GM18870 (cell line): ENCODE measurements around the gene UBN1.
"Not testable (repeated sequence)": the region's sequence is repeated elsewhere in the genome, so short reads cannot be mapped to it uniquely, and the experiment has no call there.

Experiments used
- ATAC-seq: cut with Tn5 transposase; IDR thresholded peaks from one replicate; pipeline ENCODE4 v1.9.1; 2021; ENCODE audit warnings: moderate library complexity; ENCODE audit not compliant: unreplicated experiment

Gene UBN1

DNA sequence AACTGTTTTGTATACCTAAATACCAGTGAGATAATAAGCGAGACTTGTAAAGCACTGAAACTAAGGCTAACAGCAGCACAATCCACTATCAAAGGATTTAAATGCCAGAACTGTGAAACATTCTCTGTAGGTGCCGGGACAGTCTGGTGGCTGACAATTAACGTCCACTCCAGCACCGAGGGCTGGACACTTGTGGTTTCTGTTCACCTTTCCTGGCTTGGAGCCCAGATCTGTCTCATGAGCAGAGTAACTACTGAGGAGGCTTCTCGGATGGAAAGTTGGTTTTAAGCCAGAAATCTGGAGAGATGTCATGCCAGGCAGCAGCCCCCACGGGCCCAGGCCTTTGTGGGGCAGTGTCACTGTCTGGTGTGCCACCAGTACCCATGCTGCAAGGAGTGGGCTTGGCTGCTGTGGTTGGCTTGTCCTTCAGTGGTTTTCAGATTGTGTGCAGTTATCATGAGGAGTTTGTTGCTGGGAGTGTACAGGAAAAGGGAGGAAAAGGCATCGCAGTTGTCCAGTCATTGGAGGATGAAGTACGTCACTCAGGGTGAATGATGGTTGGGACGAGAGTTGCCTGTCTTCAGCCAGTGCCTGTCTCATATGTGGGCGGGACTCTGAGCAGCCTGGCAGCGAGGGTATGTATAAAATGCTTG is 35.5 kb downstream of the UBN1 start:
- ATAC-seq, result no peak

GRCh38 chr16:4883501-4883900 is 36.2 kb downstream of the UBN1 start:
- ATAC-seq, result no peak

- ATAC-seq, result no peak
Observed at GRCh38 chr16:4884209-4884608, 36.9 kb downstream of the UBN1 start.

DNA sequence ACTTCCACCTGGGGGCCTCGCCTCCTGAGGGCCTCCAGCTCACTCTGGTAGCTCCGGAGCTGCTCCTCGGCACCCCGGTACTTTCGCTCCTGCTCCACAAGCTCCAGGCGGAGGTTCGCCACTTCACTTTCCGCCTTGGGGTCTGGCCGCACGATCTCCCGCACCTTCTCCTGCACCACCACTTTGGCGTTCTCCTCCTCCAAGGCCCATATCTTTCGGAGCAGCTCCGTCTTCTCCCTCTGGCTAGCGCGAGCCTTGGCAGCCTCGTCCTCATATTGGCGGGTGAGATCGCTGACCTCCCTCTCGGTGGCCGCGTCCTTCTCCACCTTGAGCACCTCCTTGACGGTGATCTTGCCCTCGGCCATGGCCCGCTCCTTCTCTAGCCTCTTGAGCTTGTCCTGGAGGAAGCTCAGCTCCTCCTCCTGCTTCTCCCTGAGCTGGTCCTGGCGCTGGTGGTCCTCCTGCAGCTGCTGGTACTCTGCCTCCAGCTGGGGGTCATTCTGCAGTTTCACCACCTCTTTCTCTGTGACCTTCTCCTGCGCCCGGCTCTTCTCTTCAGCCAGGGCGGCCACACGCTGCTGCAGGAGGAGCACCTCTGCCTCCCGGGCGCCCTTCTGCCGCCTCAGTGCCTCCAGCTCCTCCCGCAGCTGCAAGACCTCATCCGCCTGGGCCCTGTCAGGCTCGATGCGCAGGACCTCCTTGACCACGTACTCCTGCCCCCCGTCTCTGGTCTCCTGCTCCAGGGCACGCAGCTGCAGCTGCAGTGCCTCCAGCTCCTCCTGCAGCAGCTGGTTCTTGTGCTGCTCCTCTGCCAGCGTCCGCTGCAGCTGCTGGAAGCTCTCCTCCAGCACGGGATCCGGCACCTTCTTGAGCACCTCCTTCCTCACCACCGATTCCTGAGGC is 37.9 kb downstream of the UBN1 start:
- no peak for ATAC-seq

DNA sequence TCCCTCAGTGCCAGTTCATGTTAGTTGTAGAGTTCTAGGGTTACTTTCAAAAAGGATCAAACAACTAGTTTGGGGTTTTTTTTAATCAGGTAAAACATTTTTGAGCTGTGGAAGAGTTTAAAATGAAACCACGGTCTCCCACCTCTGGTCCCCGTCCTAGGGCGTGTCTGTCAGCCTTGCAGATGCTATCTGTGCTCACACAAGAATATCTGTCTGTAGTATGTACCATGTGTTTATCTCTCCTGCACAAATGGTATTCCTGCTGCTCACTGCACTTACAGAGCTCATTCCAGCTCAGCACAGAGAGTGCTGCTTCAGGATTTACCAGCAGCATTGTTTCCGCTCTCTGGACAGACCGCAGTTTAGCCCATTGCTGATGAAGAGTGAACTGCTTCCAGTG is 38.9 kb downstream of the UBN1 start:
- ATAC-seq, result no peak

DNA sequence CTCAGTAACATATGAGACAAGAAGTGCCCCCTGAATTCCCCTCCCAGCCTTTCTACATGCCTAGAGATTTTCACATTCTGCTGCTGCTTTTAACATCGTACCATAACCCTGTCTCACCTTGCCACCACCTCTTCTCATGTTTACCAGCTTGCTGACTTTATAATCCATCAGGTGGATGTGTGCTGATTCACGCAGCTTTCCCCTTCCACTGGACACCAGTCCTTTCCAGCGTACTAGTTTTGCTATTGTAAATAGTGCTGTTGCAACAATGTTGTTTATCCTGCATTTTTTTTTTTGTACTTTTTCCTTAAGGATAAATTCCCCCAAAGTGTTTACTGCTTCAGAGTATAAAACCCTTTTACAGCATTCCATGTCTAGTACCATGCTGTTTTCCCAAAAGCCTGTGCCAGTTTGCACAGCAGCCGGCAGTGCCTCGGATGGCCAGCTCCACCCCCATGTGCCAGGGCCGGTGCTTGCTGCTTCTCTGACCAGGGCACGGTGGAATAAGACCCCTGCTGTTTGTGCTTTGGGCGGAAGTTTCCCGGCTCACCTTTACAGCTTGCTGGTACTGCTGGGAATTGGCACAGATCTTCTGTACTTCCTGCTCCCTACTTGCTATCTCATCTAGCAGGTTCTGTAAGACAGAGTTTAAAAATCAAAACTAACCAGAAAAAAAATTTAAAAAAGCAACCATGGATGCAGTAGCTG is 41.3 kb downstream of the UBN1 start:
- no peak for ATAC-seq

DNA sequence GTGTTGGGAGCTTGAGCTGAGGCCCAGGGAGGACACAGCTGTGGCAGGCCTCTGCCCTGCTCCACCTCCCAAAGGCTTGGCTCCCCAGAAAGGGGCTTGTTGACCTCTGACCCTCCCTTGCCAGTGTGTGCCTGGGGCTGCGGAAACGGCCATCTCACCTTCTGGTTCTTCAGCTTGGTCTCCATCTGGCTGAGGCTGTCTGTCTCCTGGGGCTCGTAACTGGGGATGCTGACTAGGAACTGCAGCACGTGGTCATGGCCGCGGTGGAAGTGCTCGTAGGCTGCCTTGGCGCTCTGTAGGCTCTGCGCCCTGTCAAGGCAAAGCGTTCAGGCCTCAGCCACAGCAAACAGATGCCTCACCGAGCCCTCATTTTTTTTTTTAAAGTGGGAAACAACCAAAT is 42.7 kb downstream of the UBN1 start:
- ATAC-seq, result no peak

- no peak for ATAC-seq
Observed at GRCh38 chr16:4890686-4891085, 43.4 kb downstream of the UBN1 start.

DNA sequence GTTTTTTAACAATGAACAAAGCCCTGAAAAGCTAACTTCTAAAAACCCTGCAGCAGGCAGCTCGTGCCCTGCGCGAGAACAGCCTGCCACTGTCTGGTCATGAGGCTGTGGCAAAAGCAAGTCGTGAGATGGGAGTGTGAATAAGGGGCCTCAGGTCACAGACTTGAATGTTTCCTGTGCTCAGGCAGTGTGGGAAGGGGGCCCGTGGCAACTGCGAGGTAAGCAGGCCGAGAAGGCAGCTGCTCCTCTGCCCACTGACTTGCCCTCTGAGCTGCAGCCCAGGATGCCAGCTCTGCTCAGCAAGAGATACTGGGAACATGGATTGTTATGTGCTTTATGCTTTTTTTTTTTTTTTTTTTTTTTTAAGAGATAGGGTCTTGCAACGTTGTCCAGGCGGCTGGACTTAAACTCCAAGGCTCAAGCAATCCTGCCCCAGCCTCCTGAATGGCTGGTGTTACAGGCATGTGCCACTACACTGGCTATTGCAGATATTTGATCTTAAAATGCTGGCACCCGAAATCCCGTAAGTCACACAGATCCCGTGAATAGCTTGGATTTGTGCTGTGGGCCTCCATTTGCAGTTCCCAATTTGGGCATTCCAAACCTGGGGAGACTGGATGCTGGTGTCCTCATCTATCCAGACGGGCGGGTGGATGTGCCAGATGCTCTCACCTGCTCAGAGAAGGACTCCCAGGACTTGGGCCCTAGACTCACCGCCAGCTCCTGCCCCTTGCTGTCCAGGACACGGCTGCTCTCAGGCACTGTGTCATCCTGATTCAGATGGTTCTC is 44.0 kb downstream of the UBN1 start:
- no peak for ATAC-seq

DNA sequence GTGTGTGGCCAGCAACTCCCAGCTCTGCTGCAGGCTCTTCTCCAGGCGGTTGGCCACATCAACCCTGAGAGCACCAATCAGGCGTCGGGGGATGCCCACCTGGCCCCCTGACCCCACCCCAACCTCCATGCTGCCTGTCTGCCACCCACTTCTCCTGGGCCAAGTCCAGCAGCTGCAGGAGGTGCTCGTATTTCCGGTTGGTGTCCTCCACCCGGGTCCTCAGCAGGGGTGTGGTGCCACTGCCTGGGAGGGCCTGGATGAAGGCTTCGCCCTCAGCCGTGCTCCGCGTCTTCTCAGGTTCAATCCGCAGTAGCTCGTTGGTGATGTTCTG is 44.6 kb downstream of the UBN1 start:
- no peak for ATAC-seq

DNA sequence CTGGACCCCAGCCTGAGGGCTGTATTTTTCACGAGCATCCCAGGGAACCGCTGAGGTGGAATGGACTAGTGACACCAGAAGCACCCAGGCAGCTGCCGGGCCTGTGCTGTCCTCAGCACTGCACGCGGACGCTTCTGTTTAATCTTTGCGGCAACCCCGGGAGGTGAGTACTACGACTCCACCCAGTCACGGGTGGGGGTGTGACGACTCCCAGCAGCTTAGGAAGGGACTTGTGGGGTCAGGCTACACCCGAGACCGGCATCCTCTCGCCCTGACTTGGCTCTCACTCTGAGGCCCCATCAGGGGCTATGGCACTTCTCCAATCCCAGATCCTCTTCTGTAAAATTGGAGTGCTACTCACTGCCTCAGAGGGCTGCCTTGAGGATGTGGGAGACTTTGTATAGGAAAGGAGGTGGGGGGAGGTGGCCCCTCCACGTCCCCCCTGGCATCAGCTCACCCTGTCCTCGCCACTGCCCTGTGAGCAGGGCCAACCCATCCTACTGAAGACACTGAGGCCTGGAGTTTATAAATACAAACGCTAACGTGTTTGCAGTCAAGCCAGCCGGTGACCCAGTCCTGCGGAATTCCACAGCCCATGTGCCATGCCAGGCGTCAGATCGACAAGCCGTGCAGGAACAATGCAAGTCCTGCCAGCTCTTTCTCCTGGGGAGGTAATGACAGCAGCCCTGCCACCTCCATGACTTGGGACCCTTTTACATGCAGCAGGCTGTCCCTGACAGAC is 45.3 kb downstream of the UBN1 start:
- no peak for ATAC-seq

GRCh38 chr16:4893103-4893862 is 46.0 kb downstream of the UBN1 start:
- no peak for ATAC-seq

GRCh38 chr16:4894276-4895150 is 47.2 kb downstream of the UBN1 start:
- no peak for ATAC-seq

- no peak for ATAC-seq
Observed at GRCh38 chr16:4895366-4895765, 48.1 kb downstream of the UBN1 start.

DNA sequence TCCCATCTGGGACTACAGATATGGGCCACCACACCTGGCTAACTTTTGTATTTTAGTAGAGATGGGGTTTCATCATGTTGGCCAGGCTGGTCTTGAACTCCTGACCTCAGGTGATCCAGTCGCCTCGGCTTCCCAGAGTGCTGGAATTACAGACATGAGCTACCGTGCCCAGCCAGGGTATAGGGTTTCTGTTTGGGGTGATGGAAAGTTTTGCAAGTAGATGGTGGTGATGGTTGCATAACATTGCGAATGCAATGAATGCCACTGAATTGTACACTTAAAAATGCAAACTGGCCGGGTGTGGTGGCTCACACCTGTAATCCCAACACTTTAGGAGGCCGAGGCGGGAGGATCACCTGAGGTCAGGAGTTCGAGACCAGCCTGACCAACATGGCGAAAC is 49.5 kb downstream of the UBN1 start:
- ATAC-seq, result not testable (repeated sequence)

- no peak for ATAC-seq
Observed at GRCh38 chr16:4897328-4897727, 50.0 kb downstream of the UBN1 start.

DNA sequence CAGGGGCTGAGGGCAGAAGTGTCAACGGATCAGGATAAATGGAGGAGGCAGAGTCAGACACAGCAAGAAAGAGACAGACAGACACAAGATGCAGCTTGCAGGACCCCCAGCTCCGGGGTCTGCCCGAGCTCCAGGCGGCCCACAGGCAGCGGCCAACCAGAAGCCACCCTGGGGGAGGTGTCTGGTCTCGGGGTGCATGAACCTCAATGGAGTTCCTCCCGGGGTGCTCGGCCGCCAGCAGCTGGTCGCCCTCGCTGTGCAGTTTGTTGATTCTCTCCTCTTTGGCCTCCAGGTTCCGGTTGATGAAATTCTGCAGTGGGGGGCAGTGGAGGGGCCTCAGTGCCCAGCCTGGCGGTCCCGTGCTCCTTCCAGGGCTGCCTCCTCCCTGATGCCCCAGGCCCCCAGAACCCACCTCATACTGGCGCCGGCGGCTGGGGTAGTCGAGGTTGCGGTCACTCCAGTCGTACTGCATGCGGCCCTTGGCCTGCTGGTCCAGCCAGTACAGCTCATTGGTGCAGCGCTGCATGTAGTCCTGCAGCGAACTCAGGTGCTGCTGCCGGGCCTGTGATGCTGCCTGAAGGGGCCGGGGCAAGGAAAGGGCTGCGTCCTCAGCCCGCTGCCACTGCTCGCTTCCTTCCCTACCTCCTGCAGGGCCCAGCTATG is 51.7 kb downstream of the UBN1 start:
- ATAC-seq, result no peak

- ATAC-seq, result no peak
Observed at GRCh38 chr16:4899474-4899846, 52.2 kb downstream of the UBN1 start.
